Loucy (cell line): ENCODE data around the gene DNAJB8.

ENCODE experiments used
- H2AFZ ChIP-seq: fragments of 200-600 bp; sonication (generic); 2 replicates; pipeline ENCODE4 v1.6.0; 2016; ENCODE audit warnings: antibody characterized with exemption, mild to moderate bottlenecking, low read length, moderate library complexity
- H3F3A ChIP-seq: fragments of 200-600 bp; 2 replicates; pipeline ENCODE4 v1.6.0; 2016; ENCODE audit warnings: antibody characterized with exemption, low read depth, mild to moderate bottlenecking
- H3K27me3 ChIP-seq: fragments of 200-600 bp; sonication (generic); 2 replicates; pipeline ENCODE4 v1.6.1; 2014; ENCODE audit warnings: low read length, mild to moderate bottlenecking; ENCODE audit not compliant: insufficient read depth, poor library complexity, severe bottlenecking
- H3K36me3 ChIP-seq: fragments of 200-600 bp; sonication (generic); 2 replicates; pipeline ENCODE4 v1.6.1; 2016; ENCODE audit warnings: low read length; ENCODE audit not compliant: insufficient read depth
- H3K4me1 ChIP-seq: fragments of 200-600 bp; sonication (generic); 2 replicates; pipeline ENCODE4 v1.5.1; 2014; ENCODE audit warnings: low read length, mild to moderate bottlenecking; ENCODE audit not compliant: insufficient read depth, poor library complexity, severe bottlenecking
- H3K4me2 ChIP-seq: fragments of 200-600 bp; sonication (generic); 2 replicates; pipeline ENCODE4 v1.6.0; 2014; ENCODE audit warnings: antibody characterized with exemption, low read length, low read depth, mild to moderate bottlenecking; ENCODE audit not compliant: poor library complexity, severe bottlenecking
- H3K4me3 ChIP-seq: fragments of 200-600 bp; sonication (generic); 2 replicates; pipeline ENCODE4 v1.5.1; 2014; ENCODE audit warnings: low read length, mild to moderate bottlenecking, mixed read lengths; ENCODE audit not compliant: poor library complexity, severe bottlenecking
- H3K79me2 ChIP-seq: fragments of 200-600 bp; sonication (generic); 2 replicates; pipeline ENCODE4 v1.6.1; 2014; ENCODE audit warnings: low read length; ENCODE audit not compliant: insufficient read depth
- H3K9ac ChIP-seq: fragments of 200-600 bp; sonication (generic); 2 replicates; pipeline ENCODE4 v1.6.0; 2014; ENCODE audit warnings: mild to moderate bottlenecking, low read depth, low read length, moderate library complexity; ENCODE audit not compliant: poor library complexity, severe bottlenecking
- H3K9me2 ChIP-seq: fragments of 200-600 bp; sonication (generic); replicated peaks from 2 replicates; pipeline ENCODE4 v1.6.1; 2016; ENCODE audit warnings: low read depth, low read length, mixed read lengths
- H3K9me3 ChIP-seq: fragments of 200-600 bp; sonication (generic); 2 replicates; pipeline ENCODE4 v1.6.1; 2014; ENCODE audit warnings: mild to moderate bottlenecking, antibody characterized with exemption, low read length, low read depth; ENCODE audit not compliant: insufficient read depth
- H4K20me1 ChIP-seq: fragments of 200-600 bp; sonication (generic); 2 replicates; pipeline ENCODE4 v1.6.0; 2014; ENCODE audit warnings: antibody characterized with exemption, low read length, mild to moderate bottlenecking; ENCODE audit not compliant: insufficient read depth, poor library complexity, severe bottlenecking
- EZH2phosphoT487 ChIP-seq: fragments of 200-600 bp; IDR thresholded peaks from 2 replicates; pipeline ENCODE4 v1.6.1; 2018; ENCODE audit warnings: antibody characterized with exemption, mild to moderate bottlenecking, moderate library complexity, borderline replicate concordance
- TF ChIP-seq, protein P1 (sequence below): fragments of 200-600 bp; sonication (generic); conservative IDR thresholded peaks from 2 replicates; pipeline ENCODE4 v1.5.1; 2014; ENCODE audit warnings: mild to moderate bottlenecking, antibody characterized with exemption, low read length

The DNAJB8 gene

DNA sequence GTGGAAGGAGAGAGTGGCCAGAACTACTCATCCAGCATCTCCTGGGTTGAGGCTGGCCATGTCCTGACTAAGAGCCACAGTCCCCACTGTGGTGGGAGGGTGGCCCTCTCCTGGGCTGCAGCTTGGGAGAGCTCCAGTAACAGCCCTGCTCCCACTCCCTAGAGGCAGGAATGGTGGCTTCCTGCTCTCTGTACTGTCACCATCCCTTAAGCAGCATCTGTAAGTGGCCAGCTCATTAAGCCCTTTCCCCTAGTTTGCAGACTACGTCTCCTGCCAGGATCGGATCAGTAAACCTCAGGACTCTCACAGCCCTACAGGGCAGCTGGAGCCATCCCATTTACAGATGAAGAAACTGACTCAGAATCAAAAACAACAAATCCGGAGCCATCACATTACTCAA, 30.5 kb downstream of the DNAJB8 start:
- no peaks in the 10 kb centered on the region for H3F3A ChIP-seq
- H3K36me3 ChIP-seq = no peaks in the 10 kb centered on the region
- no peak overlapping the region for H3K9ac ChIP-seq
- no peaks in the 10 kb centered on the region for H3K27me3 ChIP-seq
- H3K4me2 ChIP-seq = no peak overlapping the region
- no peaks in the 10 kb centered on the region for H3K4me1 ChIP-seq
- no peaks in the 10 kb centered on the region for H3K79me2 ChIP-seq
- no peaks in the 10 kb centered on the region for H4K20me1 ChIP-seq
- TF ChIP-seq, protein P1, sequence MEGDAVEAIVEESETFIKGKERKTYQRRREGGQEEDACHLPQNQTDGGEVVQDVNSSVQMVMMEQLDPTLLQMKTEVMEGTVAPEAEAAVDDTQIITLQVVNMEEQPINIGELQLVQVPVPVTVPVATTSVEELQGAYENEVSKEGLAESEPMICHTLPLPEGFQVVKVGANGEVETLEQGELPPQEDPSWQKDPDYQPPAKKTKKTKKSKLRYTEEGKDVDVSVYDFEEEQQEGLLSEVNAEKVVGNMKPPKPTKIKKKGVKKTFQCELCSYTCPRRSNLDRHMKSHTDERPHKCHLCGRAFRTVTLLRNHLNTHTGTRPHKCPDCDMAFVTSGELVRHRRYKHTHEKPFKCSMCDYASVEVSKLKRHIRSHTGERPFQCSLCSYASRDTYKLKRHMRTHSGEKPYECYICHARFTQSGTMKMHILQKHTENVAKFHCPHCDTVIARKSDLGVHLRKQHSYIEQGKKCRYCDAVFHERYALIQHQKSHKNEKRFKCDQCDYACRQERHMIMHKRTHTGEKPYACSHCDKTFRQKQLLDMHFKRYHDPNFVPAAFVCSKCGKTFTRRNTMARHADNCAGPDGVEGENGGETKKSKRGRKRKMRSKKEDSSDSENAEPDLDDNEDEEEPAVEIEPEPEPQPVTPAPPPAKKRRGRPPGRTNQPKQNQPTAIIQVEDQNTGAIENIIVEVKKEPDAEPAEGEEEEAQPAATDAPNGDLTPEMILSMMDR = no peak
- no peak for TF ChIP-seq EZH2phosphoT487
- H3K9me3 ChIP-seq = no peaks in the 10 kb centered on the region
- H2AFZ ChIP-seq = no peak overlapping the region
- no peak overlapping the region for H3K4me3 ChIP-seq
- no peaks in the 10 kb centered on the region for H3K9me2 ChIP-seq

DNA sequence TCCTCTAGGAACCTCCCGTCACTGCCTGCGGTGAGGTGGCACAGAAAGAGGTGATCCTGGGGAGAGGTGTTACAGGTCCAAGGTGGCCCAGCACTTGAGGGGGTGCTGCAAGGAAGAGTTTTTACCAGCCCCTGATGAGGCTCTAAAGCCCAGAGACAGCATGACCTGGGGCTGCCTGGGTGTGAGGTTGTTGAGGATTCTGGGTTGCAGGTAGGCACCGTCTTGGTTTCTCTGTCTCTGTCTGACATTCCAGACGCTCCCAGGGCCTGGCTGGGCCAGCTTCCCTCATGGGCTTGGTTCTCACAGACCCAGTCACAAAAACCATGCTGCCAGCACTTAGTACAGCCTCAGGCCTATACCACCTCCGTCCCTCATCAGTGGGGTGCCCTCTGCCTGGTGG, 31.1 kb downstream of the DNAJB8 start:
- H3K36me3 ChIP-seq = no peaks in the 10 kb centered on the region
- H3K9ac ChIP-seq = no peak overlapping the region
- no peak overlapping the region for H3K4me2 ChIP-seq
- H3K79me2 ChIP-seq = no peaks in the 10 kb centered on the region
- no peak overlapping the region for H2AFZ ChIP-seq
- H3K9me2 ChIP-seq = no peaks in the 10 kb centered on the region
- no peaks in the 10 kb centered on the region for H3K9me3 ChIP-seq
- H3K4me1 ChIP-seq = no peaks in the 10 kb centered on the region
- no peaks in the 10 kb centered on the region for H3K27me3 ChIP-seq
- TF ChIP-seq, protein P1 = no peak
- TF ChIP-seq EZH2phosphoT487 = no peak
- H3K4me3 ChIP-seq = no peak overlapping the region
- H4K20me1 ChIP-seq = no peaks in the 10 kb centered on the region
- H3F3A ChIP-seq = no peaks in the 10 kb centered on the region

DNA sequence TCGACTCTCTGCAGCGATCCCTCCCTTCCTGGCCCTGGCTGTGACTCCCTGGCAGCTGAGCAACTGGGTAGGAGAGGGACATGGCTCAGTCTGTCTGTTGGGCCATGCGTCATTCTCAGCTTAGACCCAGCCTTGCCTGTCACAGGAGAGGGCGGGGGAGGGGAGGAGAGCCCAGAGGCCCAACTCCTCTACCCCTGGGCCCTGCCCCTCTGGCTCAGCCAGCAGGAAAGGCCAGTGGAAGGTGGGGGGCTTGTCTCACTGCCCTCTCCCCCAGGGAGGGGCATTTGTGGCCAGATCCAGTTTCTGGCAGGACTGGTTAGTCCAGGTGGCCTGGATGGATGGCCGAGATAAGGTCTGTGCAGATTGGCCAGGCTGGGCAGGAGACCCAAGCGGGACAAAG, 31.6 kb downstream of the DNAJB8 start:
- Histone ChIP-seq H3K4me3 (no peak overlapping the region), H3F3A (no peaks in the 10 kb centered on the region), H3K9ac (no peak overlapping the region), H3K4me1 (no peaks in the 10 kb centered on the region), H3K9me3 (no peaks in the 10 kb centered on the region), H3K27me3 (no peaks in the 10 kb centered on the region), H3K36me3 (no peaks in the 10 kb centered on the region), H3K9me2 (no peaks in the 10 kb centered on the region), H2AFZ (no peak overlapping the region), H4K20me1 (no peaks in the 10 kb centered on the region), H3K4me2 (no peak overlapping the region), H3K79me2 (no peaks in the 10 kb centered on the region)
- TF ChIP-seq, protein P1 = no peak
- TF ChIP-seq EZH2phosphoT487 = no peak
